Inflammatory macrophage treated with lipopolysaccharide for 4 hours (primary cell): ENCODE results near the gene SNX20.

Experiments
- DNase-seq: peaks from one replicate; pipeline ENCODE4 v3.0.0-alpha.2; 2020

SNX20 gene, protein sequence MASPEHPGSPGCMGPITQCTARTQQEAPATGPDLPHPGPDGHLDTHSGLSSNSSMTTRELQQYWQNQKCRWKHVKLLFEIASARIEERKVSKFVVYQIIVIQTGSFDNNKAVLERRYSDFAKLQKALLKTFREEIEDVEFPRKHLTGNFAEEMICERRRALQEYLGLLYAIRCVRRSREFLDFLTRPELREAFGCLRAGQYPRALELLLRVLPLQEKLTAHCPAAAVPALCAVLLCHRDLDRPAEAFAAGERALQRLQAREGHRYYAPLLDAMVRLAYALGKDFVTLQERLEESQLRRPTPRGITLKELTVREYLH

DNA sequence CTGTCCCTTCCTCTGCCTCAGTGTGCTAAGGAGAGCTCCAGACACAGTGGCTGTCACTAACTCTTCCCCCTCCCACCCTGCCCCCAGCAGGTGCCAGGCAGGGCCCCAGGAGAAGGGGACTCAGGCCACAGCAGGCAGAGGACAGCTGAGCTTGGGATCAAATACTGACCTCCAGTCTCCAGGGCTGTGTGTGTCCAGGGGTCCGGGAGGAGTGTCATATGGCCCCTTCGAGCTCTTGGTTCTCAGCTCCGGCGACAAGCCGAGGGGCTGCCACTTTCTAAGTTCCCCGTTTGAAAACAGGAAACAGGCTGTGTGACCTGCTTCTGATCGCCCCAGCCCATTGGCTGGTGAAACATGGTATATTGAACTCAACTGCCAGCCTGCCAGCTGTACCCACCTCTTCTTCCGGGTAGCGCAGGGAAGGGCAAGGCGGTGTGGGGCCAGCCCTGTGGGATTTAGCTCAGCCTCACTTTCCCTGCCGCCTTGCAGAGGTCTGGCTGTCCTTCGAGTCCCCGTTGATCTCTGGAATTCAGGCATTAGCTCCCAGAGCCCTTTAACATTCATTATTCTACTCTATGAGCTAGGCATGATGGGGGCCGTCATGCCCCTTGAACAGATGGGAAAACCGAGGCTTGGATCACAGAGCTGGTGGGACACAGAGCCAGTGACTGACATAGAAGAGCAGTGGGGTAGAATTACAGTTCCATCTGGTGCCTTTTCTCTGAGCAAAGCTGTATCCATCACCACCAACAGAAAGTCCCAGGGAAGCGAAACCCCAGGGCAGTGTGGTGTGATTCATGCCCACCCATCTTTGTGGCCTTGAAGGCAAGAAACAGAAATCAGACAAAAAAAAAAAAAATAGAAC is at the start of gene SNX20:
Gene SNX20 (minus strand): TSS at position 292 of the 865 bp plus-strand sequence. CDS start 3,786 bp downstream, outside the sequence.
- peak; percentile 88 for DNase-seq

DNA sequence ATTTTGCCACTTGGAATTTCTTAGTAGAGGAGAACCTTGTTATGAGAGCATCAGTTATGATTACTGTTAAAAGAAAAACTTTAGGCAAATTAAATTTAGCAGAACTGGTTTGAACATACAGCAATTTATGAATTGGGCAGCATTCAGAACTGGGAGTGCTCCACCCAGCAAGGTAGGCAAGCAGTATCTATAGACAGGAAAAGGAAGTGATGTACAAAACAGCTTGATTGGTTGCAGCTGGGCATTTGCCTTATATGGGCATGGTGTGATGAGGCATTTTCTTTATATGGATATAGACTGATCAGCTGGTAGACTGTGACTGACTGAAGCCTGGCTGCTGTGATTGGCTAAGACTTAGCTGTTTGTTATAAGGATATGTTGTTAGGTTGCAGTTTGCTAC is 43.2 kb upstream of the SNX20 start:
- DNase-seq = peak; percentile 38

DNA sequence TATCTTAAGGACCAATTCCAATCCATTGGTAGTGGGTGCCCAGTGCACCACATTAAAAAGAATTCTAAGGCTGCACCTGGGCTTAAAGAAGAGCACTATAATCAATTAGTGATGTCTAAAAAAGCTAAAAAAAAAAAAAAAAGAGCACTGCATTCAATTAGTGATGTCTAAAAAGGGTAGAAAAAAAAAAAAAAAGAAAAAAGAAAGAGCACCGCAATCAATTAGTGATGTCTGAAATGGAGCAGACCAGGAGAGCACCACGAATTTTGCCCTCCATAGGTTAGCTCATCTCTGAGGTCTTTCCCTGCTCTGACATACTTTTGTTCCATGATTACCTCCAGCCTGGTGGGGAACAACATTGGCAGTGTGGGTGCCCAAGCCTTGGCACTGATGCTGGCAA is 41.8 kb upstream of the SNX20 start:
- DNase-seq = no peak

DNA sequence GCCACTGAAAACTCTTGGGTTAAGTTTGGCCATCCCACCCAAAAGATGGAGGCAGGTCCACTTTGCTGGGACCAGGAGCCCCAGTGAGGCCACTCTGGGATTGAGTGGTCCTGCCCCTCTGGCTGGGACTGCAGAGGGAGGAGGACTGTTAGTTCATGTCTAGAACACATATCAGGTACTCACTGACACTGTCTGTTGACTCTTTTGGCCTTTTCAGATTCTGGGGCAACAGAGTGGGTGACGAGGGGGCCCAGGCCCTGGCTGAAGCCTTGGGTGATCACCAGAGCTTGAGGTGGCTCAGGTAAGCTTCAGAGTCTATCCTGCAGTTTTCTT is 41.3 kb upstream of the SNX20 start:
- no peak for DNase-seq

DNA sequence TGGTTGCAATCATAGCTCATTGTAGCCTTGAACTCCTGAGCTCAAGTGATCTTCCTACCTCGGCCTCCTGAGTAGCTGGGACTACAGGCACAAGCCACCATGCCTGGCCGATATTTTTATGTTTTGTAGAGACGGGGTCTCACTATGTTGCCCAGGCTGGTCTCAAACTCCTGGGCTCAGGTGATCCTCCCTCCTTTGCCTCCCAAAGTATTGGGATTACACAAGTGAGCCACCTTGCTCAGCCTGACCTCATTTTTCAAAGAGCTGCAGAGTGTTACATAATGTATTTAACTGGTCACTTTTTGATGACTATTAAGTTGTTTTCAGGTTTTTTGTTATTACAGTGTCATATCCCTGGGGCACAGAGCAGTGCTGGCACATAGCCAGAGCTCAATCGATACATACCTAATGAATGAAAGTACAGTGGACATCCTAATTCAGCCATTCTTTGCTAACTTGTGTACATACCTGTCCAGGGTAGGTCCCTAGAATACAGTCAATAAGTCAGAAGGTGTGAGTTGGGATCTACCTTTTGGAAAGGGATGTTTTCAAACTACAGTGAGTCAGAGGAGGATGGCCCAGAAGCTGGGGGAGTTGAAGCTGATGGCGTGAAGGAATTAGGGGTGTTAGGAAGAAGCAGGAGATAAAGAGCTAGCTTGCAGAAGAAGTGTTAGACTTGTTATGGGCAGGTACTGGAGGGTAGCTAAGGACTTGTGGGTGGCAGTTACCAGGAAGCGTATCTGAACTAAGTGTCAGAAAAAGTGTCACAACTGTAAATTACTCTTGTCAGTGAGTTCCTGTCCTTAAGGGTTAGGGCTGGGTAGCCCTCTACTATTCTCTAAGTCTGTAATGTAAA is 40.7 kb upstream of the SNX20 start:
- no peak for DNase-seq

DNA sequence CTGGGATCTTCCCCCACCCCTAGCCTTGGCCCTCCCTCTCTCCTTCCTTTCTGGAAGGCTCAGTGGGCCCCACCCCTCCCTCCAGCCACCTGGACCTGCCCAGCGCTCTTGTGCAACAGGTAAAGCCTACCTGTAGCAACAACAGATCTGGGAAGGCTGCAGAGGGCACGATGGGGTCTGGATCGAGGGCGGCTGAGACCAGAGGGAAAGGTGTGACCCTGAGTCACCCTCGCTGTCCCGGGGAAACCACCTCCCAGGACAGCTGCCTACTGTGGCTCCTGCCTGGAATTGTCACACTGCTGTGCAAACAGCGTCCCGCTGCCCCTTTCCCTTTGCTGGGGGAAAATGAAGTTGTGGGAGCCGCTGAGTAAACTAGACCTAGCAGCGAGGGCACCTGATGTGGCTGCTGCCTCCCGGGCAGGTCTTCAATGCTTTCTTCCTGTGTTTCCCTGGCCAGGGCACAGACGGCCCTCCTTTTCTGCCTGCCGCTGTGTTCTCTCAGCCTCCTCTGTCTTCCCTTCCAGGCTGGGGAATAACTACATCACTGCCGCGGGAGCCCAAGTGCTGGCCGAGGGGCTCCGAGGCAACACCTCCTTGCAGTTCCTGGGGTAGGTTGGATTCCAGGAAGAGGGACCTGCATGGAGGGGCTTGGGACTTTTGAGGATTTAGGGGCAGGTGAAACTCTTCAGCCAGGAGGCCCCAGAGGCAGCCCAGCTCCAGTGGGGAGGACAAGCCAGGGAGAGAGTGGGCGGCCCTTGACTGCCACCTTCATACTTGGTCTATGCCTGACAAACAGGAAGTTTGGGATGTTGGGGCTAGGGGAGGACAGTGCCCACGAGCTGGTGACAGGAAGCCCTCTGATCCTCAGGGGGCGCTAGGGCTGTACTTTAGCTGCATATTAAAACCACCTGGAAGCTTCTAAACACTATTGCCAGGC is 38.6 kb upstream of the SNX20 start:
- no peak for DNase-seq

DNA sequence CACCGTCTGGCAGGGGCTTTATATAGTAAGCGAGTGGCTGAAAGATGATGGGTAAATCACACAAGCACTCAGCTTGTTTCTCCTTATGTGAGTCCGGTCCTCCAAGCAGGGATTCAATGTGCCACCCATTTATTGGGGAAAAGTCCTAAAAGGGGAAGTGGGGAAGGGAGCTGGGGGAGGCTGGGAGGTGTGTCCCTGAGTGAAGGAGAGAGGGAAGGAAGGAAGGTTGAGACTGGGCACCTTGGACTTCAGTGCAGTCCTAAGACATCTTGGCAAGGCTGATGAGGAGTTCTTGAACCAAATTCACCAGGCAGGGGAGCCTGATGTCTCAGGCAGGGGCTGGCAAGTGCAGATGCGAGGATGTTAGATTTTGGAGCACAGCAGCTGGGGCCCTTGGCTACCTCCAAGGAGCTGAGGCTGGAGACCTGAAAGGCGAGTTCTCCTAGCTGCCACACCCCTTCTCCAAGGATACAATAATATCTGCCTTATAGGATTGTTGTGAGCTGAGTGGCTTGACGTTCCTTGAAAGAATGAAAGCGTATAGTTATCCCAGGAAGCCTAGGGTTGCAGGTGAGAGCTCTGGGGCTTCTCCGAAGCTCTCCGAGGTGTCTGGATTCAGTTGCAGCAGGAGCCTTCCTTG is 37.8 kb upstream of the SNX20 start:
- no peak for DNase-seq

DNA sequence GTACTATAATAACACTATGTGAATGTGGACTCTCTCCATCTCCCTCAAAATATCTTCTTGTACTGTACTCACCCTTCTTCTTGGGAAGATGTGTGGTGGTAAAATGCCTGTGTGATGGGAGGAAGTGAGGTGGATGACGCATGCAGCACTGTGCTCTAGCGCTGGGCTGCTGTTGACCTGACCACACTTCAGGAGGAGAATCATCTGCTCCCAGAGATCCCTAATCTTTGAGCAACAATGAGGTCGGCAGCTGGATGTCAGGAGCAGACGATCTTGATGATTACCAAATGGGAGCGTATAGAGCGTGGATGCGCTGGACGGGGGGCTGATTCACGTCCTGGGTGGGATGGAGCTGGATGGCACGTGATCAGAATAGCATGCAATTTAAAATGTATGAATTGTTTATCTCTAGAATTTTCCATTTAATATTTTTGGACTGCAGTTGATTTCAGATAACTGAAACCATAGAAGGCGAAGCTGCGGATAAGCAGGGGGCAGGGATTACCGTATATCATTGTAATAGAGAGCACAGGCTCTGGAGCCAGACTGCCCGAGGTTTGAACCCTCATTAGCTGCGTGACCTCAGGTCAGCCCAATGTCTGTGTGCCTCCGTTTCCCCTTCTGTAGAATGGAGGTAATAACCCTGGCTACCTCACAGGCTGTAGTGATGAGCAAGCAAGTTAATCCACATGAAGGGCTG is 37.1 kb upstream of the SNX20 start:
- DNase-seq = no peak

DNA sequence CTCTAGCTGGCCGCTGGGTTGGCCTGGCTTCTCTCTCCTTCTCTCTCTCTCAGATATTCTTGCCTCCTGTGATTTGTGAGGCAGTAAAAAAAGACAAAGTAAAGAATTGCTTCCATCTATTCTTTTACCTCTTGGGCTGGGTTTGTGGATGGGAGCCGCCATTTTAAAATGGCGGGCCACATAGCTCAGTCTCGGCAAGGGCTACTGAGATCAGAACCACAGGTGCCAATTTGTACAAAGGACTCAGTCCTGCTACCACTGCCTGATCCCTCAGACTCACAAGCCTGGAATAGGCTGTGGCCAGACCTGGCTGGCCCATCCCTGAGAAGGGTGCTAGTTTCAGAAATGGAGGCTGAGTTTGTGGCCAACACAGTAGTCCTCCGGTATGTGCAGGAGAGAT is 36.4 kb upstream of the SNX20 start:
- DNase-seq = no peak

DNA sequence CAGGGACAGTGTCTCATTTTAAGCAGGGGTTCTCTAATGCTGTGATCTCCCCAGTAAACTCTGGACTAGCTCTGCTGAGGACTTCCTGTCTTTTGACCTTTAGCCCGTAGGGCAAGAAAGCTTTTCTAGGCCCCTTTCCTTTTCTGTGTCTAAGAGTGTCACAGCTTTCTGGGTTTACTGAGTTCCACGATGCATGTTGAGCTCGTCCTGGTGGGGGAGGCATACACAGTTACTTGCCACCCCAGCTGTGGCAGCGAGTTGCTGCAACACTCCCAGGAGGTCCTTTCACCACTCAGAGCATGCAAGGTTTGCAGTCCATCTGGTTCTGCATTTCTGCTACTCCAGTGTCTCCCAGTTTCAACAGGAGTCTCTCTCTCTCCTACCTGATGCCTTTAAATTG is 36.0 kb upstream of the SNX20 start:
- no peak for DNase-seq

DNA sequence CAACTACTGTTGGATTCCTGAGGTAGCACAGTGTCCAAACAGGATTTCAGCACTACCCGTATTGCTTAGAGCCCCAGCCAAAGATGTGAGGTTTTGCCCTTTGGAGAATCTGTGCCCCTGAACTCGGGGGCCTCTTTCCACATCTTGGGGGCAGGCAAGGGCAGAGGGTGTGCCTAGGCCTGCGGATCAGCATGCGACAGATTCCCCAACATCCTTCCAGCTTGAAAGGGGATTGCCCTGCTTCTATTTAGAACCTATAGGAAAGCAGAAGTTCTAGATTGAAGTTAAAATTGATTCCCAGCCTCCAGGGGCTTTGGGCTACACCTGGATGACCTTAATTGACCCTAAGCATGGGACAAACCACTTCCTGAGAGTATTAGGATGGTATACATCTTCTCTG is 31.8 kb upstream of the SNX20 start:
- DNase-seq = peak; percentile 48

DNA sequence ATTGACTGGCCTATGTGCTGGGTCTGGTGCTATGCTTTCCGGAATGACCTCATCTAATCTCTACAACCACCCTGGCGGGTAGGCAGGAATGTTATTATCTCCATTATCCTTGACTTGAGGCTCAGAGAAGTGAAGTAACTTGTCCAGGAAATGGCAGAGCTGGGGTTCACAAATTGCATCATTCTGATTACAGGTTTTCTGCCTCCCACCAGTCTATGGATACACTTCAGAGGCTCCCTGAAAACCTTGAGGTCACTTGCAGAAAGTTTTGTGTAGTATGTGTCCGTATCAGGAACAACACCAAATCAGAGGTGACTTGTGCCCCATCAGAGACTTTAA is 31.4 kb upstream of the SNX20 start:
- DNase-seq = peak; percentile 43

DNA sequence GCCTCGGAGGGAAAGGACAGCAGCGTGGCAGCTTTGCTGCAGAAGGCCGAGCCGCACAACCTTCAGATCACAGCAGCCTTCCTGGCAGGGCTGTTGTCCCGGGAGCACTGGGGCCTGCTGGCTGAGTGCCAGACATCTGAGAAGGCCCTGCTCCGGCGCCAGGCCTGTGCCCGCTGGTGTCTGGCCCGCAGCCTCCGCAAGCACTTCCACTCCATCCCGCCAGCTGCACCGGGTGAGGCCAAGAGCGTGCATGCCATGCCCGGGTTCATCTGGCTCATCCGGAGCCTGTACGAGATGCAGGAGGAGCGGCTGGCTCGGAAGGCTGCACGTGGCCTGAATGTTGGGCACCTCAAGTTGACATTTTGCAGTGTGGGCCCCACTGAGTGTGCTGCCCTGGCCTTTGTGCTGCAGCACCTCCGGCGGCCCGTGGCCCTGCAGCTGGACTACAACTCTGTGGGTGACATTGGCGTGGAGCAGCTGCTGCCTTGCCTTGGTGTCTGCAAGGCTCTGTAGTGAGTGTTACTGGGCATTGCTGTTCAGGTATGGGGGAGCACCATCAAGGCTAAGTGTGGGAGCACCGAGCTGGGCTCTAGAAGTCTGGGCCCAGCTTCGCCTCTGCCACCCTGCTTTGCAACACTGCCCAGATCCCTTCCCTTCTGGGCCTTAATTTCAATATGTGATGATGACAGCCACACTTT is 30.9 kb upstream of the SNX20 start:
- no peak for DNase-seq

DNA sequence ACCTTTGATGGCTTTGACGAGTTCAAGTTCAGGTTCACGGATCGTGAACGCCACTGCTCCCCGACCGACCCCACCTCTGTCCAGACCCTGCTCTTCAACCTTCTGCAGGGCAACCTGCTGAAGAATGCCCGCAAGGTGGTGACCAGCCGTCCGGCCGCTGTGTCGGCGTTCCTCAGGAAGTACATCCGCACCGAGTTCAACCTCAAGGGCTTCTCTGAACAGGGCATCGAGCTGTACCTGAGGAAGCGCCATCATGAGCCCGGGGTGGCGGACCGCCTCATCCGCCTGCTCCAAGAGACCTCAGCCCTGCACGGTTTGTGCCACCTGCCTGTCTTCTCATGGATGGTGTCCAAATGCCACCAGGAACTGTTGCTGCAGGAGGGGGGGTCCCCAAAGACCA is 29.9 kb upstream of the SNX20 start:
- no peak for DNase-seq

DNA sequence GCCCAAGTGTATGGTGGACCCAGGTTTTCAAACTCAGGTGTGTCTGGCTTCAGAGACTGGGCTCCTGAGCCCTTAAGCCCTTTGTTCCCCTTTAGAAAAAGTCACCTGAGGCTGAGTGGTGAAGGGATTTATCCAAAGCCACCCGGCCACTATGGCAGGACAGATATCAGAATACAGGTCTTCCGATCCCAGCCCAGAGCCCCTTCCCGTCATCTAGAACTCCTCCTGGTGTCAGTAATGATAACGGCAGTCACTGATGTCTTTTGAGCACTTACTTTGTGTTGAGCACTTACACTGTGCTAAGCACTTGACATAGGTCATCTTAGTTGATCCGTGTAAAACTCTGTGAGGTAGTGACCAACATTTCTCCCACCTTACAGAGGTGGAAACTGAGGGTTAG is 28.9 kb upstream of the SNX20 start:
- DNase-seq = no peak

DNA sequence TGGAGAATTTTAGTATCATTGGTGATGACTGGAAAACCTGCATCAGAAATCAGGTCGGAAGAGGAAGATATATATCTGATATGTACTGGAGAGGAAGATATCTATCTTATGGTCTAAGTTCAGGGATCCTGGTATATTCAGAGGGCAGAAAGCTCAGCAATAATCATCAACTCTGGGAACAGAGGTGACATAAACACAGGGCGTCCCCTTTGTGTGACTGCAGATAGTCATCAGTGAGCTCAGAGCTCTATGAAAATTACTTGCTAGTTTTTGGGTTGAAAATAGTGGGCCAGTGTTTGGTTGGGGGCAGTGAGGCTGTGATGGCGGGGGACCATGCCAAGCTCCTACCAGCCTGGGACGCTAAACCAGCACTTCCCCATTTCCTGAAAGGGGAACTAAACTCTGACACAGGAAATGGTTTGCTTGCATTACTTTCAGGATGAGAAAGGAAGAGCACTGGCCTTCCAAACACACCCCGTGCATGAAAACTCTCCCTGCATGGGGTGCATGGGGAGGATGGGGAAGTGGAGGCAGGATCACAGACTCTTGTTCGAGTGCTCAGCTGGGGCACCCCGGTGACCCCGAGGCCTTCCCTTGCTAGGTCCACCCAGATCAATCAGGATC is 28.1 kb upstream of the SNX20 start:
- DNase-seq = peak; percentile 93

DNA sequence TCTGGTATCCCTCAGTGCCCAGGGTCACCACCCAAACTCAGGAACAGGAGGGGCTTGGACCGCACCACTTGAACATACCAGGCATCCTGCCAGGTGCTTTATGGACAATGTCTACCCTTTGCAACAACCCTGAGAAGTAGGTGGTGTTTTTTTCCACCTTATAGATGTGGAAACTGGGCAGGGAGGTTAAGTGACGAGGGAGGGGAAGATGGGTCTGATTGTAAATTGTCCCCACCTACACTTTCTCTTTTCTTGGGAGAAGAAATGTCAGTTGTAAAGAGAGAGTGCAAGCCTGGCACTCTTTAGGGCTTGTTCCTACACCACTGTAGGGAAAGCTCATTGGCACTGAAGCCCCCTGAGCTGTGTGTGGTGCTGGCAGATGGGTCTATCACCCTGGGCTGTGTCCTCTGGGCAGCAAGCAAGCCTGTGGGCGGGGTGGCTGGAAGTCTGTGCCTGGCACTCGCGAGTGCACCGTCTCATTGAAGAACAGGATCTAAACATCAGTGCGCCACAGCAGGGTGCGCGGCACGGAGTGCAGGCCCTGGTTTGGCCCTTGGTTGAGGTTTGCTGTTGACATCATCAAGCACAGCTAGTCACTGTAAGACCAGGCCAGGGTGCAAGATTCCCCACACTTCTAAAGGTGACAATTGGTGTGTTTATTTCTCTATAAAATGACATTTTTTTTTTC is 27.4 kb upstream of the SNX20 start:
- DNase-seq = peak; percentile 63

DNA sequence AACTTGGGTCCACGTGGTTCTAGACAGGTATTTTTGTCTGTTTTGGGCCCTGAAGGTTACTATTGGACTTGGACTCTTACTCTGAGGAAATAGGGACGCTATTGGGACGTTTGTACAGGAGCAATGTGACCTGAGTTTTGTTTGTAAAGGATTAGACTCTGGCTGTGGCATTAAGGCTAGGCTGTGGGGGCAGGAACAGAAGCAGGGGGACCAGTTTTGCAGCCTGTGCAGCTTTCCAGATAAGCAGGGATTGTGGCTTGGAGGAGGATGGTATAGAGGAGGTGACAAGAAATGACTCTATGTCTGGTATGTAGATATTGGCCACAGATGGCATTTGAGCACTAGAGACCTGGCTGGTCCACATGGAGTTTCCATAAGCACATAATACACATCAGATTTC is 25.1 kb upstream of the SNX20 start:
- no peak for DNase-seq

DNA sequence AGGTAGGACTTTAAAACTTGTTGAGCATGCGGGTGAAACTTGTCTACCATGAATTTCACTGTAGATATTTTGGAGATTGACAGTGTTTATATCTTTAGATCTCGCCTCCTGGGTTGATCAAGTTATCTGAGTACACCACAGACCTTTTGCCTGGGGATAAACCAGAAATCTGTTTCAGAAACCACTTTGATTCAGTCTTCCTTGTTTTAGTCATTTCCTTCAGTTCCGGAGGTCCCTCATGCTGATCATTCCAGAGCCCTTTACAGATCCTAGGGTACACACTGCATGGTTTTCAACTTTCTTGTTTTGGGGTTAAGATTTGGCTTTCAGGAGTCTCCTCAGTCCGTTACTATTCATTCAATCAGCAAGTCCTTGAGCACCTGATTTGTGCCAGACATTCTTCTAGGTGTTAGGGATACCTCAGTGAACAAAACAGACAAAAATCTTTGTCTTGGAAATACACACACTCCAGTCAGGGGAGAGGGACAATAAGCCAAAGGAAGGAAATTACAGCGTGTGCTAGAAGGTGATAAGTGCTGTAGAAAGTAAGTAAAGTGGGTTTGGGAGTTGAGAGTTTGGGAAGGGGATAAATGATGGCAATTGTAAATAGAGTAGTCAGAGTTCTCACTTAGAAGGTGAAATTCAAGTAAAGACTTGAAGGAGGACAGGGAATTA is 24.5 kb upstream of the SNX20 start:
- DNase-seq = no peak
